Activated naive CD4-positive, alpha-beta T cell treated with anti-CD3 and anti-CD28 coated beads, Interleukin-2, amount 50 U/mL, for 24 hours (primary cell): ENCODE results near the gene TCF12.

Experiments
- H3K27ac Mint-ChIP-seq: one replicate; pipeline ENCODE4 v1.8.0; 2021; ENCODE audit warnings: mild to moderate bottlenecking, mixed read lengths
- H3K27me3 Mint-ChIP-seq: one replicate; pipeline ENCODE4 v1.8.0; 2021; ENCODE audit warnings: mixed read lengths
- H3K36me3 Mint-ChIP-seq: one replicate; pipeline ENCODE4 v1.8.0; 2021; ENCODE audit warnings: mixed read lengths
- H3K4me1 Mint-ChIP-seq: one replicate; pipeline ENCODE4 v1.8.0; 2021; ENCODE audit warnings: mixed read lengths
- H3K4me3 Mint-ChIP-seq: one replicate; pipeline ENCODE4 v1.8.0; 2021; ENCODE audit warnings: mild to moderate bottlenecking, mixed read lengths
- H3K9me3 Mint-ChIP-seq: one replicate; pipeline ENCODE4 v1.8.0; 2021; ENCODE audit warnings: mixed read lengths

TCF12 gene

DNA sequence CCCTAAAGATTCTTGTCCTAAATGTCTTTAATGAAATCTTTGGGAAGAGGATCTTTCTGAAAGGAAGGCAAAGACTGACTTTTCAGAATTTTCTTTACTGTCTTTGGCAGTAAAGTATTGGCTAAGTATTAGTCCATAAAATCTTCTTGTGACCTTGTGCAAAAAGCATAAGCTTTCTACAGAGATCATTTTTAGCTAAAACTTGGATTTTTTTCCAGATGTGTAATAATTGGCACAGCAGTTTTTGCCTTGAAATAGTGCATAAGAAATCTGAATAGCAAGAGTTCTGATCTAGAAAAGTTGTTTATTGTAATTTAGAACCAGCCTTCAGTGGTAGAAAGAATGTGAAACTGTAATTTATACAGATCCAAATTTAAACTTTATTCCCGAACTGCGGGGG lies 335.1 kb downstream of the TCF12 start:
- H3K36me3 Mint-ChIP-seq = peaks cover 12% of the 10 kb centered on the region
- no peak overlapping the region for H3K27ac Mint-ChIP-seq
- no peaks in the 10 kb centered on the region for H3K27me3 Mint-ChIP-seq
- no peaks in the 10 kb centered on the region for H3K9me3 Mint-ChIP-seq
- no peaks in the 10 kb centered on the region for H3K4me1 Mint-ChIP-seq
- H3K4me3 Mint-ChIP-seq = no peak overlapping the region

DNA sequence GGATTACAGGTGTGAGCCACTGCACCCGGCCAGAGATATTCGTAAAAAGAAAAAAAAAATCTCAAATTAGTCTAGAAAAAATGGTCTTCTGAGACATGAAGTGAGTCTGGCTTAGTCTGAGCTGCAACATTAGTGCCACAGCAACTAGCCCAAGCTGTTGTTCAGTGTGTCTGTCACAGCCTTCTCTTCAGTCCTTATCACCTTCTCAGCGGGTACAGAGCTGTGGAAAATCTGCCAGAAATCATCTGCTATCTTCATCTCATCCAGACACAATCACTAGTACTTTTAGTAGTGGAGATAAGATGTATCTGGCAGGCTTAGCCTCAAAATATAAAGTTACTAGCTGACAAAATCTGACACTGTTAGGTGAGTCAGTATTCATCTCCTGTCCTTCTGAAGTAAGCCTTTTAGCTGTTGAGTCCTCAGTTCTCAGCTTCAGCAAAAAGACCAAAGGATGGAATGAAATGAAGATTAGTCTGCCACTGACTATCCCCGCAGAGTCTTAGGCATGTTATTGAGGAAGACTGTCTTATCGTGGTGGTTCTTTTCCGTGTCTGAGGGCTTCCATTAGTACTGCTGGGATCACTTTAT lies 337.4 kb downstream of the TCF12 start:
- Mint-ChIP-seq H3K27ac (no peak overlapping the region), H3K4me3 (no peak overlapping the region), H3K36me3 (peaks cover 13% of the 10 kb centered on the region), H3K9me3 (no peaks in the 10 kb centered on the region), H3K27me3 (no peaks in the 10 kb centered on the region), H3K4me1 (no peaks in the 10 kb centered on the region)

DNA sequence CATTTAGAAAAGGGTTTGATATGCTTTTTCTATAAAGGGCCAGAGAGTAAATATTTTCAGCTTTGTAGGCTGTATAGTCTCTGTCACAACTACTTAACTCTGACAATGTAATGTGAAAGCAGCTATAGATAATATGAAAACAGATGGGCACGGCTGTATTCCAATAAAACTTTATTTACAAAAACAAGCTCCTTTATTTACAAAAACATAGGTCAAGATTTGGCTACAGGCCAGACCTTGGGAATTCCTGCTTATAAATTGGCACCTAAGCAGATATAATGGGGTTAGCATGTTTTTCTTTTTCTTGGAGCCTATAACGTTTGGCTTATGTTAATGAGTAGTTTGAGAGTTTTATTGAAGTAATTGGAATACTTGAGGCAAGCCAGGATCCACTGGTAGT lies 338.5 kb downstream of the TCF12 start:
- Mint-ChIP-seq H3K4me3 (no peak overlapping the region), H3K27me3 (no peaks in the 10 kb centered on the region), H3K9me3 (no peaks in the 10 kb centered on the region), H3K4me1 (no peaks in the 10 kb centered on the region), H3K27ac (no peak overlapping the region), H3K36me3 (peaks cover 12% of the 10 kb centered on the region)

DNA sequence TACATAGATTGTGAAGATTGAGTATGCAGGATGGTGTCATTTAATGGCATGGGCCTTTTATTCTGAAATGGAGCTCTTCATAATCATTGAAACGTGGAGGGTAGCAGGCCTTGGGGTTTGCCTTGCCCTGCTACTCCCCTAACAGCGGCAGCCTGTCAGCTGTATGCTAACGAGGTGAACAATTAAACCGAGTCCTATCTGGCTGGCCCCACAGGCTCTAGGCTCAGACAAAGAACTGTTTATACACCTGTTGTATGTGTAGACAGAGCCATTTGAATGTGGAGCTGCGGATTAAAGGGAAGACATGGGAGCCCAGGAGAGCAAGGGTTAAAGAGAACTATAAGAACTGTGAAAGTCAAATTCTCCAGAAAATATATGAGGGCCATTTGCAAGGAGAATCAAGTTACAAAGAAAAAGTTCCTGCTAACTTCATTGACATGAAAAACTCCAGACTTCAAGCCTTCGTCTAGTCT lies 341.2 kb downstream of the TCF12 start:
- no peak overlapping the region for H3K4me3 Mint-ChIP-seq
- H3K27ac Mint-ChIP-seq = no peak overlapping the region
- no peaks in the 10 kb centered on the region for H3K9me3 Mint-ChIP-seq
- H3K4me1 Mint-ChIP-seq = no peaks in the 10 kb centered on the region
- H3K27me3 Mint-ChIP-seq = no peaks in the 10 kb centered on the region
- peaks cover 21% of the 10 kb centered on the region for H3K36me3 Mint-ChIP-seq

GRCh38 chr15:57263520-57263919 lies 345.1 kb downstream of the TCF12 start:
- Mint-ChIP-seq H3K4me1 (no peaks in the 10 kb centered on the region), H3K27me3 (no peaks in the 10 kb centered on the region), H3K4me3 (no peak overlapping the region), H3K9me3 (no peaks in the 10 kb centered on the region), H3K36me3 (peaks cover 19% of the 10 kb centered on the region), H3K27ac (no peak overlapping the region)

GRCh38 chr15:57272771-57273357 lies 354.4 kb downstream of the TCF12 start:
- no peak overlapping the region for H3K4me3 Mint-ChIP-seq
- H3K36me3 Mint-ChIP-seq = peaks cover 40% of the 10 kb centered on the region
- H3K27me3 Mint-ChIP-seq = no peaks in the 10 kb centered on the region

GRCh38 chr15:57273402-57273801 lies 355.0 kb downstream of the TCF12 start:
- H3K36me3 Mint-ChIP-seq = peaks cover 39% of the 10 kb centered on the region
- H3K4me3 Mint-ChIP-seq = no peak overlapping the region
- H3K27ac Mint-ChIP-seq = no peak overlapping the region

More at GRCh38 chr15:57272771-57273357, 354.4 kb downstream of the TCF12 start:
- peaks cover 5% of the 10 kb centered on the region for H3K4me1 Mint-ChIP-seq
- H3K27ac Mint-ChIP-seq = no peak overlapping the region
- H3K9me3 Mint-ChIP-seq = no peaks in the 10 kb centered on the region

GRCh38 chr15:57278439-57278838 lies 360.0 kb downstream of the TCF12 start:
- Mint-ChIP-seq H3K27me3 (no peaks in the 10 kb centered on the region), H3K27ac (peak overlapping the region; percentile 35), H3K36me3 (peaks cover 33% of the 10 kb centered on the region), H3K4me3 (no peak overlapping the region), H3K9me3 (no peaks in the 10 kb centered on the region), H3K4me1 (no peaks in the 10 kb centered on the region)

More at GRCh38 chr15:57273402-57273801, 355.0 kb downstream of the TCF12 start:
- H3K9me3 Mint-ChIP-seq = no peaks in the 10 kb centered on the region
- H3K4me1 Mint-ChIP-seq = peaks cover 5% of the 10 kb centered on the region
- no peaks in the 10 kb centered on the region for H3K27me3 Mint-ChIP-seq

- no peak overlapping the region for H3K27ac Mint-ChIP-seq
- H3K9me3 Mint-ChIP-seq = no peaks in the 10 kb centered on the region
- H3K4me1 Mint-ChIP-seq = peaks cover 6% of the 10 kb centered on the region
- H3K27me3 Mint-ChIP-seq = no peaks in the 10 kb centered on the region
- no peak overlapping the region for H3K4me3 Mint-ChIP-seq
- peaks cover 36% of the 10 kb centered on the region for H3K36me3 Mint-ChIP-seq
Observed at GRCh38 chr15:57280464-57280863, 362.0 kb downstream of the TCF12 start.

DNA sequence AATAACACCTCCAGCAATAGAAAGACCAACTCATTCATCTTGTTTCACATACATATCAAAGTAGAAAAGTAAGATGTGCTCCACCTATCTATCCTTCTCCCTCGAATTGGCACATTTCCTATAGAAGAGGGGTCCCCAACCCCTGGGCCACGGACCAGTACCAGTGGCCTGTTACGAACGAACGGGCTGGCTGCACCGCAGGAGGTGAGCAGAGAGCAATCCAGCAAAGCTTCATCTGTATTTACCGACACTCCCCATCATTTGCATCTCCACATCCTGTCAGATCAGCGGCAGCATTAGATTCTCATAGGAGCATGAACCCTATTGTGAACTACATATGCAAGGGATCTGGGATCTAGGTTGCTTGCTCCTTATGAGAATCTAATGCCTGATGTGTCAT lies 362.9 kb downstream of the TCF12 start:
- Mint-ChIP-seq H3K9me3 (no peaks in the 10 kb centered on the region), H3K4me3 (no peak overlapping the region), H3K4me1 (peaks cover 6% of the 10 kb centered on the region), H3K27me3 (no peaks in the 10 kb centered on the region), H3K27ac (no peak overlapping the region), H3K36me3 (peaks cover 37% of the 10 kb centered on the region)

DNA sequence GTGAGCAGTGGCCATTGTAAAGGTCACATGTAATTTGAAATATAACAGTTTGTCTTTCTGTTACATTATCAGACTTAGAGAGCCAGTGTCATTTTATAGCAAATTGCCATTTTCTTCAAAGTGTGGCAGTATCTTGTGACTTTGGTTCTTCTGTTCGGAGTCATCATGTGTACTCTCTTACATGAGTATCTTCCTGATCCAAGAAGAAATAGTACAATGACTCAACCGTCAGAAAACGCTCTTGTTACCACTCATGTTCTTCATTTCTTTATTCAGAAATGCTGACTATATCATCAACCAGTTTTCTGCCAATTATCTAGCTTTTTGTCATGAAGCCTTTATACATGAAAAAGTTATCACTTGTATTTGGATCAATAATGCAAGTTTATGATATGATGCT lies 364.2 kb downstream of the TCF12 start:
- Mint-ChIP-seq H3K4me3 (no peak overlapping the region), H3K4me1 (peaks cover 6% of the 10 kb centered on the region), H3K36me3 (peaks cover 36% of the 10 kb centered on the region), H3K9me3 (no peaks in the 10 kb centered on the region), H3K27ac (no peak overlapping the region), H3K27me3 (no peaks in the 10 kb centered on the region)

GRCh38 chr15:57283774-57284503 lies 365.5 kb downstream of the TCF12 start:
- no peak overlapping the region for H3K4me3 Mint-ChIP-seq
- no peaks in the 10 kb centered on the region for H3K9me3 Mint-ChIP-seq
- H3K27ac Mint-ChIP-seq = no peak overlapping the region
- H3K36me3 Mint-ChIP-seq = peaks cover 35% of the 10 kb centered on the region
- no peaks in the 10 kb centered on the region for H3K27me3 Mint-ChIP-seq
- H3K4me1 Mint-ChIP-seq = peaks cover 6% of the 10 kb centered on the region

GRCh38 chr15:57284535-57284934 lies 366.1 kb downstream of the TCF12 start:
- peaks cover 40% of the 10 kb centered on the region for H3K36me3 Mint-ChIP-seq
- H3K9me3 Mint-ChIP-seq = no peaks in the 10 kb centered on the region
- H3K27ac Mint-ChIP-seq = peak overlapping the region; percentile 3
- no peaks in the 10 kb centered on the region for H3K27me3 Mint-ChIP-seq
- H3K4me3 Mint-ChIP-seq = no peak overlapping the region
- peaks cover 6% of the 10 kb centered on the region for H3K4me1 Mint-ChIP-seq

DNA sequence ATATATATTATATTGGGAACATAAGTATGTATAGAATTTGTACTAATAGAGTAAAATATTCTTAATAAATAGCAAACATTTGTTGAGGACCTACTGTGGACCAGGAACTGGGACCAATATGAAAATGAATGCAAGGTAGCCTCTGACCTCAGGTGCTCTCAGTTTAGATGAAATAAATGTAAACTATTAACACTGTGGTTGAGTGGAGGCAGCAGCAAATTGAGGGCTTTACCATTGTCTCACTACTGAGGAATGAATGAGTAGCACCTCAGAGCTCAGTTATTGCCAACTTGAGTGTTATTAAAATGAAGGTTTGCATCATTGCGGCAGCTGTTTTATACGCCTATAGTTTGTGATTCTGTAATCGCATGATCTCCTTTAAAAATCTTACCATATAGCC lies 366.9 kb downstream of the TCF12 start:
- Mint-ChIP-seq H3K27ac (no peak overlapping the region), H3K4me3 (no peak overlapping the region), H3K9me3 (no peaks in the 10 kb centered on the region), H3K27me3 (no peaks in the 10 kb centered on the region), H3K36me3 (peaks cover 45% of the 10 kb centered on the region), H3K4me1 (peaks cover 6% of the 10 kb centered on the region)

DNA sequence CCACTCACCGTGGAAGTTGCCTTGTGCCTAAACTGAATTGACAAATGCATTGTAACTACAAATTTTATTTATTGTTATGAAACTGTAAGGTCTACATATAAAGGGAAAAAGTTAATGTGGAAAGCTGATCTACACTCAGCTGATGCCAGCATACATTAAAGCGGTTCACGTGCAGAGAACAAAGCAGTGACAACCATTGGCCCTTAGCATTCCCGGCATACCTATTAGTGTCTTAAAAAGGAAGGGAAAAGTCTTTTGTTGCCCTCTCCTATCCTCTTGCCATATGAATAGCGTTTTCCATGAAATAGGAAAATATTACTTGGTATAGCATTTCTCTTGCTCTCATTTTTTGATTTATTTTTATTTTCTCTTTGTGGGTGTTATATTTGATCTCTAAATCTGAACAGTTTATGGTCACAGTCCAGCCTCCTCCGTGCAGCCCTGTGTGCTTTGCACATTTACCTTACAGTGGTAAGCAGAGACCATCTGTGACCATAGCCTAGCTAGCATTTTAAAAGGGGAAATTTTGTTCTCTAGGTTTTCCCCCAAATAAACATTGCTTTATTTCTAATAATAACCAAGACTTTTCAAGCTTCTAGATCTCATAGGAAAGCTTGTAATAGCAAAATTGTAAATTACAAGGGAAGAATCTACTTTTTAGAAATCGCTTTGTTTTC lies 368.1 kb downstream of the TCF12 start:
- H3K27ac Mint-ChIP-seq = no peak overlapping the region
- H3K9me3 Mint-ChIP-seq = peaks cover under 1% of the 10 kb centered on the region
- peaks cover 6% of the 10 kb centered on the region for H3K4me1 Mint-ChIP-seq
- H3K36me3 Mint-ChIP-seq = peaks cover 45% of the 10 kb centered on the region
- no peaks in the 10 kb centered on the region for H3K27me3 Mint-ChIP-seq
- no peak overlapping the region for H3K4me3 Mint-ChIP-seq

GRCh38 chr15:57287123-57287521 lies 368.7 kb downstream of the TCF12 start:
- Mint-ChIP-seq H3K27ac (no peak overlapping the region), H3K4me1 (peaks cover 6% of the 10 kb centered on the region), H3K4me3 (no peak overlapping the region), H3K36me3 (peaks cover 50% of the 10 kb centered on the region), H3K27me3 (no peaks in the 10 kb centered on the region), H3K9me3 (peaks cover 5% of the 10 kb centered on the region)
